ENCODE results near the gene PRR5L.

DNA sequence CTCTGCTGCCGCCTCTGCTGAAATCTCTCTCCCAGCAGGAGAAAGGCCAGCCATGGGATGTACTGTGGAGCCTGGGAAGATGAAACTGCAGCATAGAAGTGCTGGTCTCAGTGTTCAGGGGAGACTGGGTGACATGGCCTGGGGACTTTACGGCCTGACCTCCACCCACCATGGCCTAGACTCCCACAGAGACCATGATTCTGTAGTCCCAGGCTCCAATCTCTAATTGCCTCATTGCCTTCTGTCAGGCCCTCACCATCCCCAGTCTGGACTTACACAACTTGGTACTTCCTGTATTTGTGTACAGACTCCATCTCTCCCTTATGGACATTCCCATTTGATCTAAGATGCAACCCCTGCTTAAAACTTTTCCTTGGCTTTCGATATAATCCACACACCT lies 170.9 kb downstream of the PRR5L start:
- TF ChIP-seq, protein P1, sequence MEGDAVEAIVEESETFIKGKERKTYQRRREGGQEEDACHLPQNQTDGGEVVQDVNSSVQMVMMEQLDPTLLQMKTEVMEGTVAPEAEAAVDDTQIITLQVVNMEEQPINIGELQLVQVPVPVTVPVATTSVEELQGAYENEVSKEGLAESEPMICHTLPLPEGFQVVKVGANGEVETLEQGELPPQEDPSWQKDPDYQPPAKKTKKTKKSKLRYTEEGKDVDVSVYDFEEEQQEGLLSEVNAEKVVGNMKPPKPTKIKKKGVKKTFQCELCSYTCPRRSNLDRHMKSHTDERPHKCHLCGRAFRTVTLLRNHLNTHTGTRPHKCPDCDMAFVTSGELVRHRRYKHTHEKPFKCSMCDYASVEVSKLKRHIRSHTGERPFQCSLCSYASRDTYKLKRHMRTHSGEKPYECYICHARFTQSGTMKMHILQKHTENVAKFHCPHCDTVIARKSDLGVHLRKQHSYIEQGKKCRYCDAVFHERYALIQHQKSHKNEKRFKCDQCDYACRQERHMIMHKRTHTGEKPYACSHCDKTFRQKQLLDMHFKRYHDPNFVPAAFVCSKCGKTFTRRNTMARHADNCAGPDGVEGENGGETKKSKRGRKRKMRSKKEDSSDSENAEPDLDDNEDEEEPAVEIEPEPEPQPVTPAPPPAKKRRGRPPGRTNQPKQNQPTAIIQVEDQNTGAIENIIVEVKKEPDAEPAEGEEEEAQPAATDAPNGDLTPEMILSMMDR (conservative IDR thresholded peaks at IDR 0.05 in 1 of 2, IDR thresholded peaks at IDR 0.05 in 1 of 2; ENCODE audit: extremely low read depth in 1 of 2, insufficient read depth in 1 of 2, low read depth in 1 of 2, low read length in 2 of 2), result no peak
- no peak for TF ChIP-seq EZH2 (IDR thresholded peaks at IDR 0.05; ENCODE audit: borderline replicate concordance, low read length)

All from mammary epithelial cell (primary cell).